ENCODE measurements around the gene ARL4D.

DNA sequence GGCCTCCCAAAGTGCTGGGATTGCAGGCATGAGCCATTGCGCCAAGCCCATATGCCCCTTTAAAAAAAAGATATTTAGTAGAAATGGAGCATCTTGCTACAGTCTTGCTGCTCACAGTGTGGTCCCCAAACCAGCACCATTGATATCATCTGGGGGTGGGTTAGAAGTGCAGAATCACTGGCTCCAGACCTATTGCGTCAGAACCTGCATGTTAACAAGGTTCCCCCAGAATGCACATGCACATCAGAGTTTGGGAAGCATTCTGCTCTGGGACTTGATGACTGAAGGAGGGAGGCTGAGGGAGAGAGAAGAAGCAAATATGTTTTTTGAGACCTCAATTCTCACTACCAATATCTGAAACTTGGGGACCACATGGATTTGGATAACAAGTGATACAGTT, 16.0 kb upstream of the ARL4D start:
- TF ChIP-seq, protein P1, sequence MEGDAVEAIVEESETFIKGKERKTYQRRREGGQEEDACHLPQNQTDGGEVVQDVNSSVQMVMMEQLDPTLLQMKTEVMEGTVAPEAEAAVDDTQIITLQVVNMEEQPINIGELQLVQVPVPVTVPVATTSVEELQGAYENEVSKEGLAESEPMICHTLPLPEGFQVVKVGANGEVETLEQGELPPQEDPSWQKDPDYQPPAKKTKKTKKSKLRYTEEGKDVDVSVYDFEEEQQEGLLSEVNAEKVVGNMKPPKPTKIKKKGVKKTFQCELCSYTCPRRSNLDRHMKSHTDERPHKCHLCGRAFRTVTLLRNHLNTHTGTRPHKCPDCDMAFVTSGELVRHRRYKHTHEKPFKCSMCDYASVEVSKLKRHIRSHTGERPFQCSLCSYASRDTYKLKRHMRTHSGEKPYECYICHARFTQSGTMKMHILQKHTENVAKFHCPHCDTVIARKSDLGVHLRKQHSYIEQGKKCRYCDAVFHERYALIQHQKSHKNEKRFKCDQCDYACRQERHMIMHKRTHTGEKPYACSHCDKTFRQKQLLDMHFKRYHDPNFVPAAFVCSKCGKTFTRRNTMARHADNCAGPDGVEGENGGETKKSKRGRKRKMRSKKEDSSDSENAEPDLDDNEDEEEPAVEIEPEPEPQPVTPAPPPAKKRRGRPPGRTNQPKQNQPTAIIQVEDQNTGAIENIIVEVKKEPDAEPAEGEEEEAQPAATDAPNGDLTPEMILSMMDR (IDR thresholded peaks at IDR 0.05) = no peak
- TF ChIP-seq POLR2AphosphoS5 (IDR thresholded peaks at IDR 0.05; ENCODE audit: low read depth, low read length) = no peak
- no peak for TF ChIP-seq TCF7L2 (IDR thresholded peaks at IDR 0.05; ENCODE audit: low read depth, low read length)

Measured in Panc1 (cell line).